ENCODE results near the gene GPC1.

DNA sequence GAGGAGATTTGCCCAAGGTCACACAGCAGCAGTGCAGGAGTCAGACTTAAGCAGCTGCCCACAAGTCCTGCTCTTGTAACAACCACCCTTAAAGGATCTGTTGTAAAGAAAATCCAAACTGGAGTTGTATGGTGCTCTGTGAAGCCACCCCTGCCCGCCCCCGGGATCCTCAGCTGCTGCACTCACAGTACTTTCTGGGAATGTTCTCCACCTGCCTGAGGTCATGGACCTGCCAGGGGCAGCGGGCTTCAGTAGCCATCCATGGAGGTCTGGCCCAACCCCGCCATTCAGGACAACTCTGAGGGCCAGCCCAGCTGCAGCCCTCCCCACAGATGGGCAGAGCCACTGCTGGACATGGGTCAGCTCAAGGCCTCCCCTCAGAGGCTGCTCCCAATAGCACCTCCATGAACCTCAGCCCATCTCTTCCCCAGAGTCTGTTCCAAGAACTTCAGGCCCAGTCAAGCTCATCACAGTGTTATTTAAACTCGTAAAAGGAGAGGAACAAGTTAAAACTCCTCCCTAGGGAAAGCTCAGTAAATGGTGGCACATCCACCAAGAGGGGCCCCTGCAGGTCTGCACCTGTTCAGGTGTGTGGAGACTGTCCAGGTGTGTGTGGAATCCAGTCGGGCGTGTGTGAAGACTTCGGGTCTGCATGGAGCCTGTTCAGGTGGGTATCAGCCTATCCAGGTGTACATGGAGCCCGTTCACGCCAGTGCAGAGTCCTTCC, 39.4 kb upstream of the GPC1 start:
- TF ChIP-seq, protein P1, sequence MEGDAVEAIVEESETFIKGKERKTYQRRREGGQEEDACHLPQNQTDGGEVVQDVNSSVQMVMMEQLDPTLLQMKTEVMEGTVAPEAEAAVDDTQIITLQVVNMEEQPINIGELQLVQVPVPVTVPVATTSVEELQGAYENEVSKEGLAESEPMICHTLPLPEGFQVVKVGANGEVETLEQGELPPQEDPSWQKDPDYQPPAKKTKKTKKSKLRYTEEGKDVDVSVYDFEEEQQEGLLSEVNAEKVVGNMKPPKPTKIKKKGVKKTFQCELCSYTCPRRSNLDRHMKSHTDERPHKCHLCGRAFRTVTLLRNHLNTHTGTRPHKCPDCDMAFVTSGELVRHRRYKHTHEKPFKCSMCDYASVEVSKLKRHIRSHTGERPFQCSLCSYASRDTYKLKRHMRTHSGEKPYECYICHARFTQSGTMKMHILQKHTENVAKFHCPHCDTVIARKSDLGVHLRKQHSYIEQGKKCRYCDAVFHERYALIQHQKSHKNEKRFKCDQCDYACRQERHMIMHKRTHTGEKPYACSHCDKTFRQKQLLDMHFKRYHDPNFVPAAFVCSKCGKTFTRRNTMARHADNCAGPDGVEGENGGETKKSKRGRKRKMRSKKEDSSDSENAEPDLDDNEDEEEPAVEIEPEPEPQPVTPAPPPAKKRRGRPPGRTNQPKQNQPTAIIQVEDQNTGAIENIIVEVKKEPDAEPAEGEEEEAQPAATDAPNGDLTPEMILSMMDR (IDR thresholded peaks at IDR 0.05): no peak
- TF ChIP-seq EZH2 (IDR thresholded peaks at IDR 0.05): no peak

Measured in neural progenitor cell (in vitro differentiated cells).